A673 (cell line): Measurements from ENCODE around the gene TEX50. TPM values are rescaled to one million over a fixed set of nuclear protein-coding genes. Genes with fewer than 3 reads are reported as not detected.
"Not testable (repeated sequence)": the region's sequence is repeated elsewhere in the genome, so short reads cannot be mapped to it uniquely, and the experiment has no call there.

Experiments
- BruUV-seq: library from RNA; stranded (reverse); fragments of 400-500 nt; replicated peaks from 2 replicates; lab custom pipeline; 2021; lab: Mats Ljungman, UMichigan
- CTCF ChIA-PET: fragments of 300-600 bp; sonication (Branson Sonifier 250); formaldehyde crosslinking; loops from one replicate; lab custom pipeline; 2022; ENCODE audit warnings: antibody characterized with exemption; lab: Charles Lee
- POLR2A ChIA-PET: fragments of 300-600 bp; sonication (Branson Sonifier 250); formaldehyde crosslinking; loops from one replicate; lab custom pipeline; 2022; ENCODE audit warnings: antibody characterized with exemption; ENCODE audit not compliant: low non-redundant PET; lab: Charles Lee
- DNase-seq: peaks from one replicate; pipeline ENCODE4 v3.0.0-alpha.2; 2015; ENCODE audit warnings: low spot score
- H3K27ac ChIP-seq: fragments of 200-600 bp; sonication (generic); 2 replicates; pipeline ENCODE4 v1.5.1; 2016; ENCODE audit warnings: mixed run types, low read depth, mild to moderate bottlenecking, mixed read lengths, antibody characterized with exemption, low read length; ENCODE audit not compliant: poor library complexity, severe bottlenecking
- H3K27me3 ChIP-seq: fragments of 200-600 bp; sonication (generic); replicated peaks from 2 replicates; pipeline ENCODE4 v1.6.1; 2017; ENCODE audit warnings: mixed run types, low read depth, mild to moderate bottlenecking, mixed read lengths, antibody characterized with exemption, low read length; ENCODE audit not compliant: insufficient read depth, poor library complexity
- H3K36me3 ChIP-seq: fragments of 200-600 bp; sonication (generic); 2 replicates; pipeline ENCODE4 v1.6.1; 2016; ENCODE audit warnings: mixed run types, mild to moderate bottlenecking, mixed read lengths, antibody characterized with exemption, low read length; ENCODE audit not compliant: insufficient read depth, poor library complexity, severe bottlenecking
- H3K4me1 ChIP-seq: fragments of 200-600 bp; sonication (generic); 2 replicates; pipeline ENCODE4 v1.6.1; 2017; ENCODE audit warnings: mixed run types, mild to moderate bottlenecking, mixed read lengths, antibody characterized with exemption, low read length; ENCODE audit not compliant: insufficient read depth, poor library complexity, severe bottlenecking
- H3K4me3 ChIP-seq: fragments of 200-600 bp; sonication (generic); 2 replicates; pipeline ENCODE4 v1.5.1; 2016; ENCODE audit warnings: low read depth, mixed run types, mild to moderate bottlenecking, mixed read lengths, low read length; ENCODE audit not compliant: poor library complexity, severe bottlenecking
- H3K9me3 ChIP-seq: fragments of 200-600 bp; sonication (generic); 2 replicates; pipeline ENCODE4 v1.6.1; 2016; ENCODE audit warnings: mixed run types, low read depth, mild to moderate bottlenecking, mixed read lengths, antibody characterized with exemption, low read length; ENCODE audit not compliant: poor library complexity, severe bottlenecking
- CTCF ChIP-seq: fragments of 300-800, 200-600 bp; sonication (generic); conservative IDR thresholded peaks from 2 replicates; pipeline ENCODE4 v1.5.1; 2017; ENCODE audit warnings: low read depth, mild to moderate bottlenecking, antibody characterized with exemption, low read length, moderate library complexity, mixed read lengths
- EZH2 ChIP-seq: fragments of 200-600 bp; sonication (generic); IDR thresholded peaks from 2 replicates; pipeline ENCODE4 v1.6.1; 2017; ENCODE audit warnings: borderline replicate concordance, low read depth, mild to moderate bottlenecking, mixed read lengths, antibody characterized with exemption, low read length; ENCODE audit not compliant: poor library complexity, severe bottlenecking
- intact Hi-C: fragments of 100-400 bp; cut with micrococcal nuclease; formaldehyde crosslinking; loops from one replicate; pipeline ENCODE4 v1.10.0; 2022; ENCODE audit not compliant: unreplicated experiment
- total RNA-seq: library from RNA; stranded (reverse); gene quantifications from 2 replicates; pipeline ENCODE4 v1.2.3, GENCODE V29; 2021

TEX50 gene
- total RNA-seq, 1 experiment from 2014 or later = not detected

GRCh38 chr1:173669491-173669941 is 34.4 kb downstream of the TEX50 start, which contains the start of gene ANKRD45:
TSS of gene ANKRD45 (minus strand) at chr1:173669851. CDS start at chr1:173659418, 10,433 bp downstream.
- Histone ChIP-seq H3K27ac (no peak within 1 kb of the TSS), H3K4me1 (no peaks in the 10 kb centered on the region), H3K4me3 (peak within 1 kb of the TSS; percentile 37), H3K27me3 (no peaks in the 10 kb centered on the region), H3K36me3 (no peaks in the 10 kb centered on the region), H3K9me3 (no peaks in the 10 kb centered on the region)
- CTCF ChIA-PET = no interaction called here
- no TSS peak for BruUV-seq
- POLR2A ChIA-PET = no interaction called here
- TF ChIP-seq EZH2 (no peak), CTCF (no peak)
- intact Hi-C loops = no loop called here
- DNase-seq = peak; percentile 77

GRCh38 chr1:173674496-173674895 is 39.4 kb downstream of the TEX50 start:
- DNase-seq, POLR2A ChIA-PET: not testable (repeated sequence)

GRCh38 chr1:173680152-173680551 is 45.0 kb downstream of the TEX50 start:
- BruUV-seq, H3K27me3 ChIP-seq, CTCF ChIA-PET, H3K4me1 ChIP-seq, H3K4me3 ChIP-seq, H3K9me3 ChIP-seq, DNase-seq, H3K27ac ChIP-seq, intact Hi-C loops, H3K36me3 ChIP-seq, POLR2A ChIA-PET: not testable (repeated sequence)

More at GRCh38 chr1:173674496-173674895, 39.4 kb downstream of the TEX50 start:
- intact Hi-C loops, H3K4me1 ChIP-seq, H3K27me3 ChIP-seq, CTCF ChIA-PET, H3K4me3 ChIP-seq, BruUV-seq, H3K9me3 ChIP-seq, H3K36me3 ChIP-seq, H3K27ac ChIP-seq: not testable (repeated sequence)

GRCh38 chr1:173682184-173682583 is 47.0 kb downstream of the TEX50 start:
- CTCF ChIA-PET = interaction anchor here (0.7 kb wide), 1 partner anchor 74 kb away, joined by 3 read pairs; no protein-coding TSS in a partner anchor
- POLR2A ChIA-PET = no interaction called here
- intact Hi-C loops = no loop called here
- TF ChIP-seq EZH2 (no peak), CTCF (no peak)
- Histone ChIP-seq H3K4me1 (no peaks in the 10 kb centered on the region), H3K9me3 (no peaks in the 10 kb centered on the region), H3K4me3 (no peak overlapping the region), H3K36me3 (no peaks in the 10 kb centered on the region), H3K27me3 (no peaks in the 10 kb centered on the region), H3K27ac (no peak overlapping the region)
- DNase-seq = no peak
- no TSS peak for BruUV-seq

- intact Hi-C loops, H3K27ac ChIP-seq, H3K4me3 ChIP-seq, H3K9me3 ChIP-seq, BruUV-seq, H3K36me3 ChIP-seq, H3K27me3 ChIP-seq, H3K4me1 ChIP-seq, DNase-seq, CTCF ChIA-PET, POLR2A ChIA-PET: not testable (repeated sequence)
Observed at GRCh38 chr1:173683838-173684237, 48.7 kb downstream of the TEX50 start.

- CTCF ChIA-PET, H3K27me3 ChIP-seq, POLR2A ChIA-PET, H3K27ac ChIP-seq, H3K4me3 ChIP-seq, H3K4me1 ChIP-seq, DNase-seq, BruUV-seq, H3K36me3 ChIP-seq, intact Hi-C loops, H3K9me3 ChIP-seq: not testable (repeated sequence)
Observed at GRCh38 chr1:173685121-173685520, 50.0 kb downstream of the TEX50 start.
